Colonic mucosa (tissue), 4 donors: ENCODE measurements around the gene PISD. TPM values are rescaled to one million over a fixed set of nuclear protein-coding genes. Genes with fewer than 3 reads are reported as not detected.
A peak's percentile ranks its signal among the peaks of the same experiment; 100 is the strongest.

ENCODE experiments used
- DNase-seq: peaks from one replicate; pipeline ENCODE4 v3.0.0-alpha.2; 2020
- H3K27ac ChIP-seq: fragments of 200-600 bp; one replicate; pipeline ENCODE4 v1.8.0; 2021
- H3K27me3 ChIP-seq: fragments of 200-600 bp; one replicate; pipeline ENCODE4 v1.8.0; 2021
- H3K36me3 ChIP-seq: fragments of 200-600 bp; one replicate; pipeline ENCODE4 v1.8.0; 2021
- H3K4me1 ChIP-seq: fragments of 200-600 bp; one replicate; pipeline ENCODE4 v1.8.0; 2021; ENCODE audit warnings: mild to moderate bottlenecking
- H3K4me3 ChIP-seq: fragments of 200-600 bp; one replicate; pipeline ENCODE4 v1.8.0; 2021
- H3K9ac ChIP-seq, 2 donors: one replicate each; pipeline ENCODE4 v1.7.0; 2013; ENCODE audit warnings: control low read depth in 2 of 2, low read depth in 2 of 2, low read length in 2 of 2
- H3K9me3 ChIP-seq: fragments of 200-600 bp; one replicate; pipeline ENCODE4 v1.8.0; 2021
- CTCF ChIP-seq: fragments of 200-600 bp; IDR thresholded peaks from one replicate; pipeline ENCODE4 v1.8.0; 2022; ENCODE audit warnings: antibody characterized with exemption, mild to moderate bottlenecking
- intact Hi-C: fragments of 100-400 bp; cut with DNase I; formaldehyde crosslinking; loops from one replicate; pipeline ENCODE4 v1.14.1; 2022
- total RNA-seq, 2 donors: library from RNA; stranded (reverse); fragmentation: NEBNext Ultra II Directional in 1 of 2; extraction: Animal tissue kit (Norgen Biotek cat#: 25700) in 1 of 2; gene quantifications; one replicate each; pipeline ENCODE4 v1.2.1, GENCODE V29; 2021
- donor health status: healthy.
- donor health status: DM: no; HTN: no; CAD: no.
- donor health status: DM: no; HTN: no; CAD: no.

PISD gene
- total RNA-seq, 2 donors from 2014 or later, result 30.8 to 48.1 TPM

- H3K27me3 ChIP-seq, result no peaks in the 10 kb centered on the region
- no peak overlapping the region for H3K27ac ChIP-seq
- H3K4me1 ChIP-seq, result no peaks in the 10 kb centered on the region
- TF ChIP-seq CTCF, result no peak
- H3K4me3 ChIP-seq, result no peak overlapping the region
- H3K36me3 ChIP-seq, result peaks cover 3% of the 10 kb centered on the region
- DNase-seq, result peak; percentile 38
- peak overlapping the region in 1 of 2 donors; percentile 12 for H3K9ac ChIP-seq
- intact Hi-C loops, result no loop called here
- no peaks in the 10 kb centered on the region for H3K9me3 ChIP-seq
These were observed 36.2 kb downstream of the PISD start for GRCh38 chr22:31625661-31626426.

GRCh38 chr22:31625257-31625640 is 36.8 kb downstream of the PISD start:
- H3K9me3 ChIP-seq, result no peaks in the 10 kb centered on the region
- no peaks in the 10 kb centered on the region for H3K27me3 ChIP-seq
- no peak for DNase-seq
- no peak overlapping the region for H3K4me3 ChIP-seq
- peak overlapping the region in 1 of 2 donors; percentile 12 for H3K9ac ChIP-seq
- intact Hi-C loops, result no loop called here
- H3K4me1 ChIP-seq, result no peaks in the 10 kb centered on the region
- TF ChIP-seq CTCF, result no peak
- peaks cover 3% of the 10 kb centered on the region for H3K36me3 ChIP-seq
- no peak overlapping the region for H3K27ac ChIP-seq

GRCh38 chr22:31623592-31624304 is 38.3 kb downstream of the PISD start:
- peaks cover 3% of the 10 kb centered on the region for H3K36me3 ChIP-seq
- intact Hi-C loops, result no loop called here
- H3K4me1 ChIP-seq, result no peaks in the 10 kb centered on the region
- no peaks in the 10 kb centered on the region for H3K9me3 ChIP-seq
- no peak overlapping the region for H3K9ac ChIP-seq
- no peak for DNase-seq
- no peak overlapping the region for H3K27ac ChIP-seq
- H3K27me3 ChIP-seq, result no peaks in the 10 kb centered on the region
- H3K4me3 ChIP-seq, result no peak overlapping the region
- TF ChIP-seq CTCF, result no peak

DNA sequence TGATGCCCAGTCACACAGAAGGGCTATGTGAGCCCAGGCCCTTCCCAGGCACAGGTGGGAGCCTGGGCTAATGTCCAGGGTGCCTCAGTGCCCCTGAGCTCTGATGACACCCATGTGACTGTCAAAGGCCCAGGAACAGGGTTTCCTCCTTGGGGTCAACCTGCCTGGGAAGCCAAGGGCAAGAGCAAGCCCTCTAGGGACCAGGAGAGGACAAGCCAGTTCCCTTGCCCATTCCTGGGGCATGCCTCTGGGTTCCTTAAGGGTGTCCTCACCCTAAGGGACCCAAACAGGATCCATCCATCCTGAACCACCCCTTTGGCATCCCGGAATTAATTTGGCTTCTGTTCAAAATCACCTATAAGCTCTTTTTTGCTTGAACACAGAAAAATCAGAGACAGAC is 39.0 kb downstream of the PISD start:
- TF ChIP-seq CTCF, result no peak
- Histone ChIP-seq H3K4me3 (no peak overlapping the region), H3K36me3 (peaks cover 3% of the 10 kb centered on the region), H3K4me1 (no peaks in the 10 kb centered on the region), H3K9me3 (no peaks in the 10 kb centered on the region), H3K27ac (no peak overlapping the region), H3K9ac (no peak overlapping the region), H3K27me3 (no peaks in the 10 kb centered on the region)
- no peak for DNase-seq
- intact Hi-C loops, result no loop called here

GRCh38 chr22:31621507-31622124 is 40.4 kb downstream of the PISD start:
- no peaks in the 10 kb centered on the region for H3K27me3 ChIP-seq
- H3K27ac ChIP-seq, result no peak overlapping the region
- no peak for TF ChIP-seq CTCF
- no peak for DNase-seq
- intact Hi-C loops, result no loop called here
- no peak overlapping the region for H3K9ac ChIP-seq
- H3K4me1 ChIP-seq, result peaks cover 3% of the 10 kb centered on the region
- no peak overlapping the region for H3K4me3 ChIP-seq
- H3K36me3 ChIP-seq, result peaks cover 3% of the 10 kb centered on the region
- H3K9me3 ChIP-seq, result no peaks in the 10 kb centered on the region
